Dermis microvascular lymphatic vessel endothelial cell (primary cell): ENCODE results near the gene SYNE3. TPM values are rescaled to one million over a fixed set of nuclear protein-coding genes. Genes with fewer than 3 reads are reported as not detected.

Experiments used
- DNase-seq, 2 donors: peaks; one replicate each; pipeline versions ENCODE4 v3.0.0 to v3.0.0-alpha.2; 2010; ENCODE audit warnings: low read depth in 2 of 2
- total RNA-seq: library from RNA; depleted of rRNA; stranded (reverse); fragments of >200 nt; gene quantifications from 2 replicates; pipeline ENCODE4 v1.2.1, GENCODE V29; 2014

SYNE3 gene
- total RNA-seq, 1 donor from 2014 or later = 17.1 TPM

DNA sequence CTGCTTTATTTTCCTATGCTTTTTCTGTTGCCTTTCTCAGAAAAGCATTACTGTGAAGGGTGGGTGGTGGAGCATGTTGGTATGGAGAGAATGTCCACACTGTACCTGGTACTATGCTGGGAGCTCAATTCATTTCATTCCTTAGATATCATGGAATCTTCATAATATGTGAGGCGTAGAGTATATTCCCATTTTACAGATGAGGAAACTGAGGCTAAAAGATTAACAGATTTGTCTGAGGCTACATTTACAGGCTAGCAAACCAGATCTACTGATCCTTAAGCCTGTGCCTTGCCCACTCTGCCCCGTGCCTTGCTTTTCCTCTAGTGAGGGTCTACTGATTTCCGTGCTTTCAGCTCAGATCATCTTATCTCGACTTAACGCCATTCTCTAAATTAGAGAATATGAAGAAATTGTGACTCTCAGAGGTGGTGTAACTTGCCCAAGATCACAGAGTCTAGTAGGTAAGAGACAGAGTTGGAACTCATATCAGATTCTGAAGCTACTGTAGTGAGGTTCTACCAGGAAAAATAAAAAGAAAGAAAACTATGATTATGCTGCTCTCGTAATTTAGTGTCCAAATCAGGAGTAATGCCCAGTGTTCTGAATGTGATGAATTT, 23.9 kb upstream of the SYNE3 start:
- no peak for DNase-seq

GRCh38 chr14:95538801-95539509, 22.5 kb upstream of the SYNE3 start:
- DNase-seq = no peak

DNA sequence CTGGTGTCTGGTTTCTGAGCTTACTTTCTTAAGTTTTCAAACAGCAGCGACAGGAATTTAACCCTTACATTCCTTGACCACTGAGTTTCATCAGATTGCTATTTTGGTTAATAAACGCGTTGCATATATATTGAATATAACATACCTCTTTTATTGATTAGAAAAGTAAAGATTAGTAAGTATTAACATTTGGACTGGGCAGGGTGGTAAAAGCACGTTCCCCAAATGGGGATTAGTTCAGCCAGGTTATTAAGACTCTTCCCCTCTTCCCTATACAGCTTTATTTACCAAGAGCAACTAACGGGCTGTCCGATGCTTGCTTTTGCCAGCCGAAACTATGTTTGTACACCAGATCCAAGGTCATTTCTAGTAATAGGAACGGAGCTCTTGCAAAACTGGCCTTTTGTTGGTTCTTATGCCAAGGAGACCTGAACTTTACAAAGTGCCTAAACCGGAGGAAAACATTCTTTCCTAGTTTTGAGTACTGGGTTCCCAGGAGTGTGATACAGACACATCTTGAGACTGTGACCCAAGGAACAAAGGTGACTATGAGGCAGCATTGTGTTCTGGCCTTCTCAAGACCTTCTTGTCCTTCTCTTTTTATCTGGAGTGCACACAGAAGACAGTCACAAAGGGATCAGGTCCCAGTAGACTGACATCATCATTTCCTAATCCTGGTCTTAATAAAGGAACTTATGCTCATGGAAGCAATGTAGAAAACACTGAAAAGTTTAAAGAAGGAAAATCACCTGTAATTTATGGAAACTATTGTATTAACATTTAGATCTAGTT, 21.0 kb upstream of the SYNE3 start:
- DNase-seq = no peak

DNA sequence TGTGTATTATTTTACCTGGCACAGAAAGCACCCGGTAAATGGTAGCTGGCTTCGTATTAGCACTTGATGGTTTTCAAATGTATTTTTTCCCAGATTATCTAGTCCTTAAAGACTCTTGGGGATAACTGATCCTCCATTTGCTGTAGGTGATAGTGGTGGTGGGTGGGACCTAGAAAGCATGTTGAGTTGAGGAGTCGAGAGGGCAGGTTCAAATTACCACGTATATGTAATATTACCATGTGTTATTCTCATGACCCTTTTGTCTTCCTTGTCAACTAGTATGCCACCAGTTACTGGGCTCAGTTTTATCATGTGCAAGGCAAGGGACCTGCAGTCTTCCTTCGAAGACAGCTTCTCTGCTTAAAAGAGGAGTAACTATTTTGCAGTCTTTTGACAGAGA, 20.2 kb upstream of the SYNE3 start:
- no peak for DNase-seq

- no peak for DNase-seq
These were observed 19.7 kb upstream of the SYNE3 start for GRCh38 chr14:95536036-95536593.

DNA sequence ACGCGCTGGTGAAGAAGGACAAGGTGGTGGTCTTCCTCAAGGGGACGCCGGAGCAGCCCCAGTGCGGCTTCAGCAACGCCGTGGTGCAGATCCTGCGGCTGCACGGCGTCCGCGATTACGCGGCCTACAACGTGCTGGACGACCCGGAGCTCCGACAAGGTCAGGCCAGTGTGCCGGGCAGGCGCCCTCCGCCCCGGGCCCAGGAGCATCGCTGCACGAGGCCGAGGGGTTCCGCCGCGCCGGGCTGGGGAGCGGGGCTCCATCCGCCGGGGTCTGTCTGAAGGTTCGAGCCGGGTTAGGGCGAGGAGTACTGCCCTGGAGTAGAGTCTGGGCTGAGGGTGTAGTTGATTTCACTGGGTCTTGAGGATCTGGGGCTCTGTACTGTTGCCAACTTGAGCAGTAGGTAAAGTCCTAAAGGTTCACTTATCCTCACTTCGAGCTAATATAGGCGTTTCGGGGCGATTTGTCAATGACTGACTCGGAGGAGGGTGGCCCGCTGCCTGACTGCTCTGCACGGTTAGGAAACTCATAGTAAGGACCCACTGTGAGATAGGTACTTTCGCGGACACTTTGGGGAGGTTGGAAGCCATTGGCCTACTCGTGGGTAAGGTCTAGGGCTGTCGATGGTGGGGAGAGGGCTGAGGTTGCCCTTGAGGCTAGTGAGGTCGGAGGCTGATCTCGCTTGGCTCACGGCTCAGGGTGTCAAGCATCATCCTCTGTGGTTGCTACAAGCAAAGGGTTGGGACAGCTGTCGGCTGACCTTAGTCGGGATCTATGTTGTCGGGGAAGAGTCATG, 19.0 kb upstream of the SYNE3 start:
- DNase-seq = no peak

DNA sequence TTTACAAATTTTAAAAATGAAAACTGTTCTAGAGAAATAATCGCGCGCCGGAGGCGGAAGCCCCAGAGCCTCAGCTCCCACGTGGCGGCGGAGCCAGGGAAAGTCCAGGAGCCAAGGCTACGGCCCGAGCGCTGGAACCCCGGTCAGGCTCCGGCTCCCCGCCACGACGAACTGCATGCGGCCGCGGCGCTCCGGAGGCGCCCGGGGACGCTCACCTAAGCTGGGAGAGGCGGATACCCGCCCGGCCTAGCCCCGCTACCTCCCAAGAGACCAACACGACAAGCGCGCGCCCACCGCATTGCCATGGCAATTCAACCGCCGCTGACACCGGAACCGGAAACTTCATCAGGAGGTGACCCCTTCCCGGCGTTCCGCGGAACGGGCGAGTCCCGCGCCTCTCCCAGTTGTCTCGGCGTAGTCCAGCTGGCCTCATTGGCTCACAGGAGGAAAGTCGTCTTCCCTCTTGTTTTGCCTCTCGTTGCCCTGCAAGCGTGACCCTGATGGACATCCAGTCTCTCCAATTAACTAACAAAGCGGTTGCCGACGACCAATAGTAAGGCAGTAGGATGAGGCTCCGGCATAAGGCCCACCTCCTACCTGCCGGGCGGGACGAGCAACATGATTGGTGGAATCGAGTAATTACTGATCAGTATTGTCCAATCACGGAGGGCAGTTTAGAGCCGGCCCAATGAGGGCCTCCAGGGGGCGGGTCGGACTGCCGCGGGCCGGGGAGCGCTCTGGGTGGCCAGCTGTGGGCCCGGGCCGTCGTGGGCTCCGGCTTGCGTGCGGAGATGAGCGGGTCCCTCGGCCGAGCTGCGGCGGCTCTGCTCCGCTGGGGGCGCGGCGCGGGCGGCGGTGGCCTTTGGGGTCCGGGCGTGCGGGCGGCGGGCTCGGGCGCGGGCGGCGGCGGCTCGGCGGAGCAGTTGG, 18.1 kb upstream of the SYNE3 start, which contains the start of gene GLRX5:
Gene GLRX5, plus strand, starts transcription at position 752 of the 927 bp plus-strand sequence. Its CDS starts 40 bp downstream, at position 792.
- peak; percentile 100 for DNase-seq

DNA sequence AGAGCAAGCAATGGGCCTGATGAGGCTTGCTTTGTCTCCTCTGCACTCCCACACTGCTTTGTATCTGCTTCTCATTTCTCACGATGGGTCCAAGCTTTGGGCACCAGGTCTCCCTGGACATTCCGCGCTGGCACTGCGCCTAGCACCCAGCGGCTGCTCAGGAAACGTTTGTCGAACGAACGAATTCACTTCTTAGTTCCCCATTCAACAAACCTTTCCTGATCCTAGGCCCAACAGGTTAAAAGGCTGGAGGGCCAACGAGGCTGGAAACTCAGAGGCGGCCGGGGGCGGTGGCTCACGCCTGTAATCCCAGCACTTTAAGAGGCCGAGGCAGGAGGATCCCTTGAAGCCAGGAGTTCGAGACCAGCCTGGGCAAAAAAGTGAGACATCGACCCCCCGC, 17.4 kb upstream of the SYNE3 start:
- peak in 1 of 2 donors; percentile 21 for DNase-seq

GRCh38 chr14:95533391-95533821, 17.0 kb upstream of the SYNE3 start:
- peak in 1 of 2 donors; percentile 69 for DNase-seq

GRCh38 chr14:95531969-95532368, 15.5 kb upstream of the SYNE3 start:
- no peak for DNase-seq

- DNase-seq = peak in 1 of 2 donors; percentile 84
These were observed 15.0 kb upstream of the SYNE3 start for GRCh38 chr14:95531473-95531872.

- DNase-seq = no peak
These were observed 14.2 kb upstream of the SYNE3 start for GRCh38 chr14:95530473-95531276.

GRCh38 chr14:95529216-95529615, 12.8 kb upstream of the SYNE3 start:
- no peak for DNase-seq

DNA sequence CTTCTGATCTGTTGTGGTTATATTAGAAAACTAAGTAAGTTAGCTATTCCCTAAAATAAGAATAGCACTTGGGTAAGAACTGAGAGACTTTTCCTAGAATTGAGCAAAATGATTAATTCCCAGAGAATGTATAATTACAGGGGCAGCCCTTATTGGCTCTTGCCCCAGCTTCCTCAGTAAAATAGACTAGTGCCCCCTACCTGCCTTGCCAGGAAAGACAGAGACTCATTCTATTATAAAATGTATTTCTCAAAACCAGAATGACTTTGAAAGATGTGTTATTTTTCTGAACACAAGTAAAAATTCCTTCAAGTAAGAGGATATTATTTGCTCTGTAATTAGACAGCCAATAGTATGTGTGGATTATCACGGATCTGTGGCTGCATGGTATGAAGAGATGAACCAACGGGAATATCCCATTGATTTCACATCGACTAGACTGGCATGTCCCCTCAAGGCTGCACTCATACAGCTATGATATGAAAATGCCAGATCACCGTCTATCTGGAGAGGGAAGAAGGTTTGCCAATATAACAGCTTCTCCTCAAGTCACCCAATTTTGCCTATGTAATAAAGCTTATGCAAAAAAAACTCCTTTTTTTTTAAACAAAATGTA, 11.0 kb upstream of the SYNE3 start:
- DNase-seq = peak; percentile 41 to 77

GRCh38 chr14:95526483-95527386, 10.3 kb upstream of the SYNE3 start:
- peak in 1 of 2 donors; percentile 59 for DNase-seq

DNA sequence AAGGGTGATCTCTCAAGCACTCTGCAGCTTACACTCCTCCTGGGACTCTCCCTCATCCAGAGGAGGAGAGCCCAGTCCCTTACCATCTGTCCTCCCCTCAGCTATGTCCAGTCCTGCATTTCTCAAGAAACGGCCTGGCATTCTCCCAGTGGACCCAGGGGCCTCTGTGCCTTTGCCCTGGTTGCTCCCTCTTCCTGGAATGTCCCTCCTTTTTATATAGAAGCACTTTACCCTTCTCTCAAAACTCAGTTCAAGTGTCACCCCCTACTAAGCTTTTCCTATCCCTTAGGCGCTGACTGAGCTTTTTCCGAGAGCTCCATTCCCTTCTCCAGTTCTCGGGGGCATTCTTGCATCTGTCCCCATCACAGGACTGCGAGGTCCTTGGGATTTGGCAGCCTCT, 9.5 kb upstream of the SYNE3 start:
- no peak for DNase-seq

GRCh38 chr14:95524706-95525512, 8.5 kb upstream of the SYNE3 start:
- no peak for DNase-seq
